ENCODE data around the gene PTTG1IP2. TPM values are rescaled to one million over a fixed set of nuclear protein-coding genes. Genes with fewer than 3 reads are reported as not detected.

PTTG1IP2 gene
- total RNA-seq, 2 donors from 2014 or later = not detected

- peaks cover 28% of the 10 kb centered on the region for H3K9me3 ChIP-seq (ENCODE audit: control insufficient read depth, low read length)
- DNase-seq = no peak
- no peak for TF ChIP-seq CTCF (conservative IDR thresholded peaks at IDR 0.05)
- H3K36me3 ChIP-seq (ENCODE audit: control insufficient read depth, insufficient read depth, low read length) = no peaks in the 10 kb centered on the region
- no peak overlapping the region for H3K4me3 Mint-ChIP-seq
- 95 to 100% methylated on average over 2 to 3 of the region's 3 CpGs for WGBS, 2 experiments (ENCODE audit: insufficient coverage in 1 of 2, insufficient read length in 1 of 2)
- no peak overlapping the region for H3K27ac ChIP-seq (ENCODE audit: low read depth, low read length)
- no peak overlapping the region for H3K4me3 ChIP-seq (ENCODE audit: low read length)
- no peak overlapping the region for H3K9ac ChIP-seq (ENCODE audit: extremely low read depth, low read length, poor library complexity, severe bottlenecking)
- no peaks in the 10 kb centered on the region for H3K27me3 ChIP-seq (ENCODE audit: control insufficient read depth, insufficient read depth, low read length, poor library complexity, severe bottlenecking)
- peaks cover 4% of the 10 kb centered on the region for H3K27me3 Mint-ChIP-seq (ENCODE audit: insufficient read depth)
- H3K27ac Mint-ChIP-seq = no peak overlapping the region
- peaks cover 19% of the 10 kb centered on the region for H3K9me3 Mint-ChIP-seq
- no peaks in the 10 kb centered on the region for H3K4me1 ChIP-seq (ENCODE audit: control insufficient read depth, insufficient read depth, low read length)
- H3K36me3 Mint-ChIP-seq (ENCODE audit: low read depth) = no peaks in the 10 kb centered on the region
- H3K4me1 Mint-ChIP-seq = no peaks in the 10 kb centered on the region
Measured at GRCh38 chr7:90433221-90433620, 36.2 kb upstream of the PTTG1IP2 start.

- H3K36me3 Mint-ChIP-seq (ENCODE audit: low read depth) = no peaks in the 10 kb centered on the region
- DNase-seq = no peak
- Histone ChIP-seq H3K4me1 (ENCODE audit: control insufficient read depth, insufficient read depth, low read length) (no peaks in the 10 kb centered on the region), H3K9ac (ENCODE audit: extremely low read depth, low read length, poor library complexity, severe bottlenecking) (no peak overlapping the region), H3K9me3 (ENCODE audit: control insufficient read depth, low read length) (no peaks in the 10 kb centered on the region), H3K27ac (ENCODE audit: low read depth, low read length) (no peak overlapping the region), H3K4me3 (ENCODE audit: low read length) (no peak overlapping the region), H3K36me3 (ENCODE audit: control insufficient read depth, insufficient read depth, low read length) (no peaks in the 10 kb centered on the region), H3K27me3 (ENCODE audit: control insufficient read depth, insufficient read depth, low read length, poor library complexity, severe bottlenecking) (peaks cover 33% of the 10 kb centered on the region)
- peaks cover 20% of the 10 kb centered on the region for H3K27me3 Mint-ChIP-seq (ENCODE audit: insufficient read depth)
- H3K9me3 Mint-ChIP-seq = no peaks in the 10 kb centered on the region
- peaks cover 8% of the 10 kb centered on the region for H3K4me1 Mint-ChIP-seq
- no peak overlapping the region for H3K4me3 Mint-ChIP-seq
- 60 to 83% methylated on average over 1 to 2 of the region's 2 CpGs for WGBS, 2 experiments (ENCODE audit: insufficient coverage in 1 of 2, insufficient read length in 1 of 2)
- TF ChIP-seq CTCF (conservative IDR thresholded peaks at IDR 0.05) = no peak
- no peak overlapping the region for H3K27ac Mint-ChIP-seq
Measured at GRCh38 chr7:90445633-90446032, 23.8 kb upstream of the PTTG1IP2 start.

- Mint-ChIP-seq H3K4me1 (peaks cover 8% of the 10 kb centered on the region), H3K27me3 (ENCODE audit: insufficient read depth) (peaks cover 20% of the 10 kb centered on the region), H3K27ac (no peak overlapping the region), H3K4me3 (no peak overlapping the region), H3K9me3 (no peaks in the 10 kb centered on the region), H3K36me3 (ENCODE audit: low read depth) (no peaks in the 10 kb centered on the region)
- TF ChIP-seq CTCF (conservative IDR thresholded peaks at IDR 0.05) = no peak
- DNase-seq = no peak
- Histone ChIP-seq H3K4me1 (ENCODE audit: control insufficient read depth, insufficient read depth, low read length) (no peaks in the 10 kb centered on the region), H3K27me3 (ENCODE audit: control insufficient read depth, insufficient read depth, low read length, poor library complexity, severe bottlenecking) (peaks cover 33% of the 10 kb centered on the region), H3K9me3 (ENCODE audit: control insufficient read depth, low read length) (no peaks in the 10 kb centered on the region), H3K4me3 (ENCODE audit: low read length) (no peak overlapping the region), H3K27ac (ENCODE audit: low read depth, low read length) (no peak overlapping the region), H3K9ac (ENCODE audit: extremely low read depth, low read length, poor library complexity, severe bottlenecking) (no peak overlapping the region), H3K36me3 (ENCODE audit: control insufficient read depth, insufficient read depth, low read length) (no peaks in the 10 kb centered on the region)
- 62 to 88% methylated on average over 2 to 4 of the region's 4 CpGs for WGBS, 2 experiments (ENCODE audit: insufficient coverage in 1 of 2, insufficient read length in 1 of 2)
Measured at GRCh38 chr7:90446137-90446899, 23.1 kb upstream of the PTTG1IP2 start.
